WTC11 (cell line): Measurements from ENCODE around the gene QPCTL. TPM values are rescaled to one million over a fixed set of nuclear protein-coding genes. Genes with fewer than 3 reads are reported as not detected.

ENCODE experiments used
- ATAC-seq: fragments of 200-7000 bp; cut with Tn5 transposase; 2 replicates; pipeline ENCODE4 v1.10.0; 2021; ENCODE audit warnings: mild to moderate bottlenecking, moderate library complexity
- Bru-seq: library from RNA; stranded (reverse); fragments of 400-500 nt; gene quantifications from one replicate; lab custom pipeline; 2021; lab: Mats Ljungman, UMichigan
- CTCF ChIA-PET: fragments of 300-600 bp; sonication (Branson Sonifier 250); formaldehyde crosslinking; loops from one replicate; lab custom pipeline; 2021; ENCODE audit warnings: antibody characterized with exemption; lab: Charles Lee
- POLR2A ChIA-PET: fragments of 350-600 bp; sonication (Branson Sonifier 250); formaldehyde crosslinking; loops from one replicate; lab custom pipeline; 2021; ENCODE audit warnings: antibody characterized with exemption; lab: Charles Lee
- DNase-seq: peaks from one replicate; pipeline ENCODE4 v3.0.0; 2021; ENCODE audit warnings: low spot score
- H3K27ac Mint-ChIP-seq: 2 replicates; pipeline ENCODE4 v1.8.0; 2021; ENCODE audit warnings: mixed read lengths
- H3K27me3 Mint-ChIP-seq: 2 replicates; pipeline ENCODE4 v1.8.0; 2021; ENCODE audit warnings: low read depth, mild to moderate bottlenecking, moderate library complexity, mixed read lengths
- H3K36me3 Mint-ChIP-seq: 2 replicates; pipeline ENCODE4 v1.8.0; 2021; ENCODE audit warnings: mixed read lengths
- H3K4me1 Mint-ChIP-seq: 2 replicates; pipeline ENCODE4 v1.8.0; 2022; ENCODE audit warnings: mixed read lengths
- H3K4me3 Mint-ChIP-seq: 2 replicates; pipeline ENCODE4 v1.8.0; 2021; ENCODE audit warnings: mild to moderate bottlenecking, moderate library complexity, mixed read lengths
- H3K9me3 Mint-ChIP-seq: 2 replicates; pipeline ENCODE4 v1.8.0; 2021; ENCODE audit warnings: mixed read lengths
- CREM ChIP-seq: sonication (generic); formaldehyde crosslinking; IDR thresholded peaks from 2 replicates; pipeline ENCODE4 v1.8.1; 2022; ENCODE audit warnings: mild to moderate bottlenecking, missing genetic modification reagents, moderate library complexity
- ETV6 ChIP-seq: sonication (generic); formaldehyde crosslinking; IDR thresholded peaks from 2 replicates; pipeline ENCODE4 v1.8.1; 2022; ENCODE audit warnings: mild to moderate bottlenecking, missing genetic modification reagents
- FOXP1 ChIP-seq: sonication (generic); formaldehyde crosslinking; IDR thresholded peaks from 2 replicates; pipeline ENCODE4 v1.8.0; 2022; ENCODE audit warnings: missing genetic modification reagents, mild to moderate bottlenecking, moderate library complexity, borderline replicate concordance
- GABPB1 ChIP-seq: sonication (generic); formaldehyde crosslinking; IDR thresholded peaks from 2 replicates; pipeline ENCODE4 v1.8.1; 2023; ENCODE audit warnings: mild to moderate bottlenecking, missing genetic modification reagents
- IRF1 ChIP-seq: sonication (generic); formaldehyde crosslinking; IDR thresholded peaks from 2 replicates; pipeline ENCODE4 v1.8.0; 2023; ENCODE audit warnings: missing genetic modification reagents
- JAZF1 ChIP-seq: fragments of 250-450 bp; sonication (Bioruptor Pico); IDR thresholded peaks from 2 replicates; pipeline ENCODE4 v1.9.0; 2021; ENCODE audit warnings: moderate library complexity, mild to moderate bottlenecking, inconsistent platforms
- MAX ChIP-seq: sonication (generic); formaldehyde crosslinking; IDR thresholded peaks from 2 replicates; pipeline ENCODE4 v1.8.0; 2022; ENCODE audit warnings: mild to moderate bottlenecking, missing genetic modification reagents
- NFYB ChIP-seq: sonication (generic); formaldehyde crosslinking; conservative IDR thresholded peaks from 2 replicates; pipeline ENCODE4 v1.8.0; 2022; ENCODE audit warnings: low read depth, missing genetic modification reagents
- NR2C2 ChIP-seq: sonication (generic); formaldehyde crosslinking; IDR thresholded peaks from 2 replicates; pipeline ENCODE4 v1.8.0; 2022; ENCODE audit warnings: mild to moderate bottlenecking, missing genetic modification reagents
- SP1 ChIP-seq: sonication (generic); formaldehyde crosslinking; conservative IDR thresholded peaks from 2 replicates; pipeline ENCODE4 v1.8.1; 2022; ENCODE audit warnings: missing genetic modification reagents
- TEAD4 ChIP-seq: sonication (generic); formaldehyde crosslinking; IDR thresholded peaks from 2 replicates; pipeline ENCODE4 v1.8.0; 2022; ENCODE audit warnings: mild to moderate bottlenecking, missing genetic modification reagents
- ZMAT4 ChIP-seq: fragments of 250-450 bp; sonication (Bioruptor Pico); IDR thresholded peaks from 2 replicates; pipeline ENCODE4 v1.9.0; 2021; ENCODE audit warnings: mild to moderate bottlenecking
- ZNF219 ChIP-seq: sonication (generic); formaldehyde crosslinking; IDR thresholded peaks from 2 replicates; pipeline ENCODE4 v1.8.0; 2023; ENCODE audit warnings: missing genetic modification reagents, mild to moderate bottlenecking, borderline replicate concordance
- ZNF281 ChIP-seq: sonication (generic); formaldehyde crosslinking; IDR thresholded peaks from 2 replicates; pipeline ENCODE4 v1.8.0; 2023; ENCODE audit warnings: mild to moderate bottlenecking, missing genetic modification reagents
- ZNF671 ChIP-seq: fragments of 250-450 bp; sonication (Bioruptor Pico); IDR thresholded peaks from 2 replicates; pipeline ENCODE4 v1.8.0; 2021; ENCODE audit warnings: mild to moderate bottlenecking
- long read RNA-seq, 3 experiments: library from RNA in 1 of 3; library from capped mRNA in 1 of 3; library from polyadenylated mRNA in 1 of 3; unstranded in 2 of 3; stranded (forward) in 1 of 3; transcript quantifications; one replicate each; pipeline ENCODE4 v2.0.0, GENCODE V29; 2021
- total RNA-seq: library from RNA; stranded (reverse); gene quantifications from 3 replicates; pipeline ENCODE4 v1.2.3, GENCODE V29; 2021
- TF ChIP-seq, protein P1 (sequence below): fragments of 250-450 bp; sonication (Bioruptor Pico); IDR thresholded peaks from 2 replicates; pipeline ENCODE4 v1.9.0; 2021; ENCODE audit warnings: mild to moderate bottlenecking
- TF ChIP-seq, protein P2 (sequence below): sonication (generic); formaldehyde crosslinking; IDR thresholded peaks from 2 replicates; pipeline ENCODE4 v1.8.0; 2022; ENCODE audit warnings: mild to moderate bottlenecking, missing genetic modification reagents
- TF ChIP-seq, protein P3 (sequence below): fragments of 250-450 bp; sonication (Bioruptor Pico); conservative IDR thresholded peaks from 2 replicates; pipeline ENCODE4 v1.9.0; 2021; ENCODE audit warnings: mild to moderate bottlenecking
- TF ChIP-seq, protein P4 (sequence below): sonication (generic); formaldehyde crosslinking; IDR thresholded peaks from 2 replicates; pipeline ENCODE4 v1.8.1; 2022; ENCODE audit warnings: low read depth, mild to moderate bottlenecking, moderate library complexity, missing genetic modification reagents, borderline replicate concordance
- TF ChIP-seq, protein P5 (sequence below): sonication (generic); formaldehyde crosslinking; IDR thresholded peaks from 2 replicates; pipeline ENCODE4 v1.8.0; 2022; ENCODE audit warnings: mild to moderate bottlenecking, missing genetic modification reagents

Gene QPCTL
- total RNA-seq, result 23.8 to 33.3 TPM (median 27.5 TPM) in 3 replicates
- percentile 72 among the genes with signal in this experiment for Bru-seq, nascent RNA
- long read RNA-seq, experiment 1, partial matches to known transcripts, result 1 of 4 reads
- long read RNA-seq, experiment 1, other reads (novel, unspliced or antisense), result 1 of 4 reads
- long read RNA-seq, experiment 2, transcript QPCTL-201 (7 exons, 2,310 nt), result major isoform, 6 of 33 reads
- long read RNA-seq, experiment 2, partial matches to known transcripts, result 23 of 33 reads
- long read RNA-seq, experiment 2, other reads (novel, unspliced or antisense), result 4 of 33 reads
- long read RNA-seq, experiment 3, result 0 reads

DNA sequence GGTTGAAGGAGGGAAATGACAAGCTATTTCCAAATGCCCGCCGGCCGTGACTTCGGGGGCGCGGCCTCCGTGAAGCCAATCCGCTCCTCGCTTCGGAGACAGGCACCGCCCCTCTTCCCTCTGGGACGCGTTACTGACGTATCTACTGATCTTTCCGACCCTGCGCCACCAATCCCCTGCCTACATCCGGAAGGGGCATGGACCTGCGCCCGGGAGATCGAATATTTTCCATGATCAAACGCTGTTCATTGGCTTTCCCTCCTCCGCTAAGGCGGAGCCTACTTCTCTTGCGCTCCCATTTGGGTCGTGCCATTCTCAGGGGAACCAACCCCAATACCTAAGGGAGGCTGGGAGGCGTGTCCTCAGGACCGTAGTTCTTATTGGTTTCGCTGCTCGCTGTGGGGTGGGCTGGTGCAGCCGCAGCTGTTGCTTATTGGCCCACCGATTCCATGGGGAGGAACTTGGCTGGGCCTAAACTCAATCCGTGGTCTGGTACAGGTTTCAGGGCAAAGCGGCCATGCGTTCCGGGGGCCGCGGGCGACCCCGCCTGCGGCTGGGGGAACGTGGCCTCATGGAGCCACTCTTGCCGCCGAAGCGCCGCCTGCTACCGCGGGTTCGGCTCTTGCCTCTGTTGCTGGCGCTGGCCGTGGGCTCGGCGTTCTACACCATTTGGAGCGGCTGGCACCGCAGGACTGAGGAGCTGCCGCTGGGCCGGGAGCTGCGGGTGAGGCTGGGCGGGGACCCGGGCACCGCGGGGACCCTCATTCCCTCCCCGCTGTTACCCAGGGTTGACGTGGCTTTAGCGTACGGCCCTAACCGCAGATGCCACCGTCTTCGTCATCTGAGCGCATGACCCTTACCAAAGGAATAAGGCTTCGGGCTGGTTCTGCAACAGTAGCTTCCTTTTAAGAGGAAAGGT lies at the start of gene QPCTL:
Gene QPCTL, plus strand, starts transcription at position 480 of the 919 bp plus-strand sequence. Its CDS starts 38 bp downstream, at position 518.
- Mint-ChIP-seq H3K36me3 (peaks cover 43% of the 10 kb centered on the region), H3K27me3 (peaks cover 3% of the 10 kb centered on the region; the same call in 1 of the 2 replicates), H3K4me3 (peak within 1 kb of the TSS; percentile 96), H3K4me1 (peaks cover 6% of the 10 kb centered on the region; the same call in 1 of the 2 replicates), H3K9me3 (no peaks in the 10 kb centered on the region), H3K27ac (peak within 1 kb of the TSS; percentile 100)
- DNase-seq (peak; percentile 97), ATAC-seq (peak; percentile 95)
- ChIA-PET POLR2A (interaction anchor here (0.6 to 3.3 kb wide), 28 partner anchors 10 to 366 kb away, joined by 3 to 39 read pairs (median 4); partner anchors contain the start of genes FBXO46, FOSB, GIPR and RSPH6A), CTCF (interaction anchor here (0.6 to 5.4 kb wide), 52 partner anchors 9 to 1407 kb away, joined by 3 to 86 read pairs (median 5); partner anchors contain the start of genes FBXO46, MYPOP, RSPH6A and SIX5)
- TF ChIP-seq CREM (CRISPR knock-in tag) (no peak; the same call in 1 of the 2 replicates), NFYB (CRISPR knock-in tag) (peak; percentile 89), NR2C2 (CRISPR knock-in tag) (no peak), ZNF281 (CRISPR knock-in tag) (0 out of 2 replicates have a peak, but pooled peaks have one; percentile 18), SP1 (CRISPR knock-in tag) (peak; percentile 80), IRF1 (peak; percentile 46; the same call in 1 of the 2 replicates), JAZF1 (no peak), ZNF219 (CRISPR knock-in tag) (no peak), FOXP1 (CRISPR knock-in tag) (peak; percentile 48; the same call in 1 of the 2 replicates), ZNF671 (no peak), ETV6 (CRISPR knock-in tag) (peak; percentile 85), MAX (CRISPR knock-in tag) (peak; percentile 87), TEAD4 (no peak), GABPB1 (peak; percentile 31; the same call in 1 of the 2 replicates), ZMAT4 (CRISPR knock-in tag) (no peak)
- TF ChIP-seq, protein P1, sequence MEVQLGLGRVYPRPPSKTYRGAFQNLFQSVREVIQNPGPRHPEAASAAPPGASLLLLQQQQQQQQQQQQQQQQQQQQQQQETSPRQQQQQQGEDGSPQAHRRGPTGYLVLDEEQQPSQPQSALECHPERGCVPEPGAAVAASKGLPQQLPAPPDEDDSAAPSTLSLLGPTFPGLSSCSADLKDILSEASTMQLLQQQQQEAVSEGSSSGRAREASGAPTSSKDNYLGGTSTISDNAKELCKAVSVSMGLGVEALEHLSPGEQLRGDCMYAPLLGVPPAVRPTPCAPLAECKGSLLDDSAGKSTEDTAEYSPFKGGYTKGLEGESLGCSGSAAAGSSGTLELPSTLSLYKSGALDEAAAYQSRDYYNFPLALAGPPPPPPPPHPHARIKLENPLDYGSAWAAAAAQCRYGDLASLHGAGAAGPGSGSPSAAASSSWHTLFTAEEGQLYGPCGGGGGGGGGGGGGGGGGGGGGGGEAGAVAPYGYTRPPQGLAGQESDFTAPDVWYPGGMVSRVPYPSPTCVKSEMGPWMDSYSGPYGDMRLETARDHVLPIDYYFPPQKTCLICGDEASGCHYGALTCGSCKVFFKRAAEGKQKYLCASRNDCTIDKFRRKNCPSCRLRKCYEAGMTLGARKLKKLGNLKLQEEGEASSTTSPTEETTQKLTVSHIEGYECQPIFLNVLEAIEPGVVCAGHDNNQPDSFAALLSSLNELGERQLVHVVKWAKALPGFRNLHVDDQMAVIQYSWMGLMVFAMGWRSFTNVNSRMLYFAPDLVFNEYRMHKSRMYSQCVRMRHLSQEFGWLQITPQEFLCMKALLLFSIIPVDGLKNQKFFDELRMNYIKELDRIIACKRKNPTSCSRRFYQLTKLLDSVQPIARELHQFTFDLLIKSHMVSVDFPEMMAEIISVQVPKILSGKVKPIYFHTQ (CRISPR knock-in tag), result no peak
- TF ChIP-seq, protein P2, sequence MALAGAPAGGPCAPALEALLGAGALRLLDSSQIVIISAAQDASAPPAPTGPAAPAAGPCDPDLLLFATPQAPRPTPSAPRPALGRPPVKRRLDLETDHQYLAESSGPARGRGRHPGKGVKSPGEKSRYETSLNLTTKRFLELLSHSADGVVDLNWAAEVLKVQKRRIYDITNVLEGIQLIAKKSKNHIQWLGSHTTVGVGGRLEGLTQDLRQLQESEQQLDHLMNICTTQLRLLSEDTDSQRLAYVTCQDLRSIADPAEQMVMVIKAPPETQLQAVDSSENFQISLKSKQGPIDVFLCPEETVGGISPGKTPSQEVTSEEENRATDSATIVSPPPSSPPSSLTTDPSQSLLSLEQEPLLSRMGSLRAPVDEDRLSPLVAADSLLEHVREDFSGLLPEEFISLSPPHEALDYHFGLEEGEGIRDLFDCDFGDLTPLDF (CRISPR knock-in tag), result 0 out of 2 replicates have a peak, but pooled peaks have one; percentile 67
- TF ChIP-seq, protein P3, sequence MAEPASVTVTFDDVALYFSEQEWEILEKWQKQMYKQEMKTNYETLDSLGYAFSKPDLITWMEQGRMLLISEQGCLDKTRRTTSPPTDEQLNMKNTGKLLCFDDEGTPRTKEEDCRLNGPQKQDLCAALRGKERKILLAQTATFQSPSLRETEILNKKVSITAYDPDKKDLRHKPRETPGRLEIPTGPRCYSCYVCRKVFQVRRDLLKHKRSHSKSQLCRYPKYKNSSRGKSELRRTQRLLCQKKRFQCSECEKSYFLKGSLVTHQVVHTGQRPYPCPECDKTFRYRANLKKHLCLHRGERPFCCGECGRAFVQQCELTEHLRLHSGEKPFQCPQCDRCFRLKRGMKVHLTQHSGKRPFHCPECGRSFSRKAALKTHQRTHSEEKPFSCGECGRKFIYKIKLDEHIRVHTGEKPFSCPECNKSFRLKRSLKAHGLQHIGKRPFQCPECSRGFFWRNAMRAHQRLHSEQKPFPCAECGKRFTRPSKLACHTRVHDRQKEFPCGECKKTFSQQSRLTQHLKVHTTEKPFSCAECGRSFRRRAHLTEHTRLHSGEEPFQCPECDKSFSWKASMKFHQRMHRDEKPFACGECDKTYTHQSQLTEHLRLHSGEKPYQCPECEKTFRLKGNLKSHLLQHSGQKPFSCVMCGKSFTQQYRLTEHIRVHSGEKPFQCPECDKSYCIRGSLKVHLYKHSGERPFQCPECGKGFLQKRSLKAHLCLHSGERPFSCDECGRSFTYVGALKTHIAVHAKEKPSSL (CRISPR knock-in tag), result no peak
- TF ChIP-seq, protein P4, sequence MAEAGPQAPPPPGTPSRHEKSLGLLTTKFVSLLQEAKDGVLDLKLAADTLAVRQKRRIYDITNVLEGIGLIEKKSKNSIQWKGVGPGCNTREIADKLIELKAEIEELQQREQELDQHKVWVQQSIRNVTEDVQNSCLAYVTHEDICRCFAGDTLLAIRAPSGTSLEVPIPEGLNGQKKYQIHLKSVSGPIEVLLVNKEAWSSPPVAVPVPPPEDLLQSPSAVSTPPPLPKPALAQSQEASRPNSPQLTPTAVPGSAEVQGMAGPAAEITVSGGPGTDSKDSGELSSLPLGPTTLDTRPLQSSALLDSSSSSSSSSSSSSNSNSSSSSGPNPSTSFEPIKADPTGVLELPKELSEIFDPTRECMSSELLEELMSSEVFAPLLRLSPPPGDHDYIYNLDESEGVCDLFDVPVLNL (CRISPR knock-in tag), result 0 out of 2 replicates have a peak, but pooled peaks have one; percentile 27
- TF ChIP-seq, protein P5, sequence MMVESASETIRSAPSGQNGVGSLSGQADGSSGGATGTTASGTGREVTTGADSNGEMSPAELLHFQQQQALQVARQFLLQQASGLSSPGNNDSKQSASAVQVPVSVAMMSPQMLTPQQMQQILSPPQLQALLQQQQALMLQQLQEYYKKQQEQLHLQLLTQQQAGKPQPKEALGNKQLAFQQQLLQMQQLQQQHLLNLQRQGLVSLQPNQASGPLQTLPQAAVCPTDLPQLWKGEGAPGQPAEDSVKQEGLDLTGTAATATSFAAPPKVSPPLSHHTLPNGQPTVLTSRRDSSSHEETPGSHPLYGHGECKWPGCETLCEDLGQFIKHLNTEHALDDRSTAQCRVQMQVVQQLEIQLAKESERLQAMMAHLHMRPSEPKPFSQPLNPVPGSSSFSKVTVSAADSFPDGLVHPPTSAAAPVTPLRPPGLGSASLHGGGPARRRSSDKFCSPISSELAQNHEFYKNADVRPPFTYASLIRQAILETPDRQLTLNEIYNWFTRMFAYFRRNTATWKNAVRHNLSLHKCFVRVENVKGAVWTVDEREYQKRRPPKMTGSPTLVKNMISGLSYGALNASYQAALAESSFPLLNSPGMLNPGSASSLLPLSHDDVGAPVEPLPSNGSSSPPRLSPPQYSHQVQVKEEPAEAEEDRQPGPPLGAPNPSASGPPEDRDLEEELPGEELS (CRISPR knock-in tag), result peak; percentile 80
